ENCODE data around the gene EPB41L2. TPM values are rescaled to one million over a fixed set of nuclear protein-coding genes. Genes with fewer than 3 reads are reported as not detected.

Gene EPB41L2
- total RNA-seq, 6 donors from 2014 or later: 68.7 to 201 (median 98.2) TPM

GRCh38 chr6:130827247-130828149 lies 235.5 kb downstream of the EPB41L2 start, which contains the start of gene SMLR1:
Gene SMLR1, plus strand, starts transcription at chr6:130827406. Its CDS starts 8 bp downstream, at chr6:130827414.
- no peak within 1 kb of the TSS for H3K4me3 ChIP-seq
- H3K27me3 ChIP-seq: no peaks in the 10 kb centered on the region
- TF ChIP-seq POLR2A (IDR thresholded peaks at IDR 0.05) (no peak), CTCF (IDR thresholded peaks at IDR 0.05) (no peak), EP300 (IDR thresholded peaks at IDR 0.05) (no peak), POLR2AphosphoS5 (IDR thresholded peaks at IDR 0.05) (no peak)
- H3K9me3 ChIP-seq: no peaks in the 10 kb centered on the region
- H3K4me1 ChIP-seq: no peaks in the 10 kb centered on the region
- ATAC-seq (ENCODE audit: low FRiP score in 2 of 2) (no peak), DNase-seq (no peak)
- H3K27ac ChIP-seq: no peak within 1 kb of the TSS
- no peaks in the 10 kb centered on the region for H3K36me3 ChIP-seq
- 75 to 85% methylated on average over 10 to 11 of the region's 11 CpGs for WGBS, 2 donors

GRCh38 chr6:130826442-130827246 lies 236.4 kb downstream of the EPB41L2 start:
- Histone ChIP-seq H3K27ac (no peak overlapping the region), H3K4me1 (no peaks in the 10 kb centered on the region), H3K36me3 (no peaks in the 10 kb centered on the region), H3K9me3 (no peaks in the 10 kb centered on the region), H3K4me3 (no peak overlapping the region), H3K27me3 (no peaks in the 10 kb centered on the region)
- TF ChIP-seq EP300 (IDR thresholded peaks at IDR 0.05) (no peak), POLR2AphosphoS5 (IDR thresholded peaks at IDR 0.05) (no peak), POLR2A (IDR thresholded peaks at IDR 0.05) (no peak), CTCF (IDR thresholded peaks at IDR 0.05) (no peak)
- ATAC-seq (ENCODE audit: low FRiP score in 2 of 2) (no peak), DNase-seq (no peak)
- WGBS, 2 donors: 93 to 96% methylated on average over 4 of the region's 4 CpGs

GRCh38 chr6:130825772-130826441 lies 237.1 kb downstream of the EPB41L2 start:
- H3K36me3 ChIP-seq: no peaks in the 10 kb centered on the region
- no peak overlapping the region for H3K4me3 ChIP-seq
- WGBS, 2 donors: 81 to 83% methylated on average over 3 of the region's 3 CpGs
- no peaks in the 10 kb centered on the region for H3K4me1 ChIP-seq
- DNase-seq: no peak
- no peaks in the 10 kb centered on the region for H3K27me3 ChIP-seq
- no peaks in the 10 kb centered on the region for H3K9me3 ChIP-seq
- H3K27ac ChIP-seq: no peak overlapping the region
- no peak for TF ChIP-seq POLR2A (IDR thresholded peaks at IDR 0.05)
- no peak for TF ChIP-seq EP300 (IDR thresholded peaks at IDR 0.05)
- TF ChIP-seq CTCF (IDR thresholded peaks at IDR 0.05): no peak
- TF ChIP-seq POLR2AphosphoS5 (IDR thresholded peaks at IDR 0.05): no peak
- no peak for ATAC-seq (ENCODE audit: low FRiP score in 2 of 2)

GRCh38 chr6:130824978-130825694 lies 237.9 kb downstream of the EPB41L2 start:
- TF ChIP-seq EP300 (IDR thresholded peaks at IDR 0.05) (no peak), CTCF (IDR thresholded peaks at IDR 0.05) (no peak), POLR2A (IDR thresholded peaks at IDR 0.05) (no peak), POLR2AphosphoS5 (IDR thresholded peaks at IDR 0.05) (no peak)
- no peaks in the 10 kb centered on the region for H3K36me3 ChIP-seq
- no peaks in the 10 kb centered on the region for H3K27me3 ChIP-seq
- no peak for DNase-seq
- H3K4me3 ChIP-seq: no peak overlapping the region
- ATAC-seq (ENCODE audit: low FRiP score in 2 of 2): no peak
- H3K9me3 ChIP-seq: no peaks in the 10 kb centered on the region
- H3K4me1 ChIP-seq: no peaks in the 10 kb centered on the region
- WGBS, 2 donors: 78 to 91% methylated on average over 5 of the region's 5 CpGs
- H3K27ac ChIP-seq: no peak overlapping the region

All from upper lobe of left lung (tissue), 6 donors.